SK-MEL-5 (cell line): Measurements from ENCODE around the gene CLCN2. TPM values are rescaled to one million over a fixed set of nuclear protein-coding genes. Genes with fewer than 3 reads are reported as not detected.

Experiments used
- DNase-seq: peaks from one replicate; pipeline ENCODE4 v3.0.0-alpha.2; 2016; ENCODE audit warnings: low read depth, low spot score
- in situ Hi-C: cut with HindIII; loops from 2 replicates; pipeline ENCODE4 v1.10.0; 2016; ENCODE audit warnings: low sequenced_read_pairs, high pct_unique_total_duplicates, low pct_unique_long_range_greater_than_20kb
- total RNA-seq: library from RNA; depleted of rRNA; stranded (reverse); fragments of >200 nt; shearing (Covaris generic); gene quantifications from 2 replicates; pipeline ENCODE4 v1.2.3, GENCODE V29; 2014

The CLCN2 gene
- total RNA-seq, 1 experiment from 2014 or later, result 5.7 TPM

GRCh38 chr3:184338511-184338945, 22.9 kb downstream of the CLCN2 start:
- DNase-seq, result no peak
- in situ Hi-C loops, result no loop called here

- in situ Hi-C loops, result no loop called here
- DNase-seq, result no peak
Measured at GRCh38 chr3:184337981-184338380, 23.4 kb downstream of the CLCN2 start.

DNA sequence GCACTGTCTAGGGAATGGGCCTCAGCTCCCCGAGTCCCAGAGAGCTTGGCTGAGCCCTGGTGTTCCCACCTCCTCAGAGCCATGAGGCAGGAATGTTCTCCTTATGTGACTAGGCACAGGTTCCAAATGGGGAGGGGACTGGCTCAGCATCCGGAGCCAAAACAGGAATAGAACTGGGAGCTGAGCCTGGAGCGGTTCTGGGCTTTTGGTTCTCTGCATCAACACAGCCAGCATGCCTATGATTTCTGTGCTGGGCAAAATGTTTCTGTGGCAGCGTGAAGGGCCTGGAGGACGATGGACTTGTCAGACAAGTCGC, 24.0 kb downstream of the CLCN2 start, which contains the start of gene FAM131A:
TSS of gene FAM131A (plus strand) at position 202 of the 316 bp plus-strand sequence. CDS start at position 233, 31 bp downstream.
- no peak for DNase-seq
- in situ Hi-C loops, result no loop called here

- peak; percentile 76 for DNase-seq
- in situ Hi-C loops, result no loop called here
Measured at GRCh38 chr3:184336547-184337398, 24.6 kb downstream of the CLCN2 start.

- in situ Hi-C loops, result no loop called here
- peak; percentile 70 for DNase-seq
Measured at GRCh38 chr3:184335661-184336546, 25.5 kb downstream of the CLCN2 start.

- DNase-seq, result no peak
- in situ Hi-C loops, result no loop called here
Measured at GRCh38 chr3:184335291-184335660, 26.1 kb downstream of the CLCN2 start.

DNA sequence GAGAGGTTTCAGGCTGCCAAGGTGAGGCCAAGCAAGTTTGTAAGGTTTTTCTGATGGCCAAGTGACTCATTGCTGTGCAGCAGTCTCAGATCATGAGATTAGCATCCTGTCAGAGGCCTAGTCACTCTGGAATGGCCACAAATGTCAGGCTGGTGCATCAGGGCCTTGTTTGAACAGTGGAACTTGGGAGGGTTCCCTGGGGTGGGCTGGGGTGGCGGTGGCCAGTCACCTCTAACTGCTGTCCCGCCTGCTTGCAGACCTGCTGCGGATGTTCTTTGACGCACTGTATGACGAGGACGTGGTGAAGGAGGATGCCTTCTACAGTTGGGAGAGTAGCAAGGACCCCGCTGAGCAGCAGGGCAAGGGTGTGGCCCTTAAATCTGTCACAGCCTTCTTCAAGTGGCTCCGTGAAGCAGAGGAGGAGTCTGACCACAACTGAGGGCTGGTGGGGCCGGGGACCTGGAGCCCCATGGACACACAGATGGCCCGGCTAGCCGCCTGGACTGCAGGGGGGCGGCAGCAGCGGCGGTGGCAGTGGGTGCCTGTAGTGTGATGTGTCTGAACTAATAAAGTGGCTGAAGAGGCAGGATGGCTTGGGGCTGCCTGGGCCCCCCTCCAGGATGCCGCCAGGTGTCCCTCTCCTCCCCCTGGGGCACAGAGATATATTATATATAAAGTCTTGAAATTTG, 26.8 kb downstream of the CLCN2 start:
- in situ Hi-C loops, result no loop called here
- no peak for DNase-seq

DNA sequence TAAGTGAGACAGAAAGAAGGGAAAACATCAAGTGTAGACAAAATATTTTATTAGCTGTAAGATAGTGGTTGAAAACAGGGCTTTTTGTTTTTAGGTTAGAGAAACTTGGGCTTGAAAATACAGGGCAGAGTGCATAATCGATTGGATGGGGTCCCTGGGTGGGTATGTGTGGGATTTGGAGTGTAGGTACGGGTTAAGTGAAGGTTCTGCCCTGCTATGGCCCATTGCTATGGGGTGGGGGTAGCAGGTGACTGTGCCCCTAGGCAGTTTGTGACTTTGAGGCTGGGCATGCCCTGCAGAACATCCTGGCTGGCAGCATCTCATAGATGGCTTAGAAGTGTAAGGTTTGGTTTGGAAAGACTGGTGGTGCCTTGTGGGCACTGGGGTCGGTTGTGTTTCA, 27.7 kb downstream of the CLCN2 start:
- in situ Hi-C loops, result no loop called here
- DNase-seq, result no peak

DNA sequence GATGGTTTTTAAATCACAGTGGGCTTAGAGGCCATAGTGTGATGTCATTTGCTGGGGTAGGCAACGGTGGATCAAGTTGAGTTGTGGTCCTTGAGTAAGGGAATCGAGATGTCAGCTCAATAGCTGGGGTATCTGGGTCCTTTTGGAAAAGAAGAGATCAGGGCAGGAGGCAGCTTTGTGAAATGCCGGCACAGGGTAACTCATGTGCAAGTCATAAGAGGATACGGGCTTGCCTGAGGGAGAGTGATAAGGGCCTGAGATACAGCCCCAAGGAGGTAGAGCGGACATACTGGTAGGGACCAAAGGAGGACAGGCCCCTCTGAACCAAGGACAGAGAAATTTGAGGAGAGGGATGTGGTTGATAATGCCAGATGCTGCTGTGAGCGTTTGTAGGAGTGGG, 28.2 kb downstream of the CLCN2 start:
- DNase-seq, result no peak
- in situ Hi-C loops, result no loop called here

DNA sequence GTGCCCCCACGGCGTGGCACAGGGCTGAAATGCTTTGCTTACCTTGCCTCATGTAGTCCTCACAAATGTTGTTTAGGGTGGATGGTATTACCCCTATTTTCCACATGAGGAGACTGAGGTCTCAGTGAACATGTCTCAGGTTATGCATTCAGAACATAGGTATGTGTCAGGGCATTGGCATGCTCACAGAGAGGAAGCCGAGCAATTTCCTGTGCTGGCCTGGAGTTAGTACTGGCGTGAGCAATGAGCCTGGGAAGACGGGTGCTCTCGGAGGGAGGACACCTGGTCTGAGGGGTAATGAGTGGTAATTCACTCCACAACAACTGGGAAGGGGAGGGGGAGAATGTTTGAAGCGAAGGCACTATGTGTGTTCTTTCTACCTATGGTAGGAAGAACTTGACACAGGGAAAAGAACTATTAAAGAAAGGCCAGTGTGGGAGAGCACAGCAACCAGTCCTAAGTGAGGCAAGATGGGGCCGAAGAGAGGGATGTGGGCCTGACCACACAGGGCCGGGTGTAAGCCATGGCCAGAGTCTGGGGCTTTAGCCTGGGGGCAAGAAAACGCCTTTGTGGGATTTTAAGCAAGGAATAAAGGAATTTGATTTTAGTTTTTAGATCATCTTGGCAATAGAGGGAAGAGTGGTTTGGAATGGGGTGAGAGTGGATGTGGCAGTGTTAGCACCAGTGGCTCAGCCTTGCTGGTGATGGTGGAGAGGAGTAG, 28.9 kb downstream of the CLCN2 start:
- in situ Hi-C loops, result no loop called here

DNA sequence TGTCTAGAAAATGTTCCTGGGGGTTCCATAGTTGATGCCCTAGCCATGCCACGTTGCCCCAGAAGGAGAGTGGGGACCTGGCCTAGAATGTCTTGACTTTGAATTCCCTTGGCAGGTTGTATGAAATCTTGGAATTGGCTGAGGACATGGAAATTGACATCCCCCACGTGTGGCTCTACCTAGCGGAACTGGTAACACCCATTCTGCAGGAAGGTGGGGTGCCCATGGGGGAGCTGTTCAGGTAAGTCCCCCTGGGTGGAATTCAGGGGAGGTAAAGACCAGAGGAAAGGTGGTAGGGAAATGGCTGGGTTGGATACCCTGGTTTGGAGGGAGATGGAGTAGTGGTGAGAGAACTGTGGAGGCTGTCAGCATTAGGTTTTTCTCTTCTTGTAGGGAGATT, 32.9 kb downstream of the CLCN2 start:
- no peak for DNase-seq
- in situ Hi-C loops, result no loop called here

More for the DNA sequence above, 28.9 kb downstream of the CLCN2 start:
- DNase-seq, result no peak

DNA sequence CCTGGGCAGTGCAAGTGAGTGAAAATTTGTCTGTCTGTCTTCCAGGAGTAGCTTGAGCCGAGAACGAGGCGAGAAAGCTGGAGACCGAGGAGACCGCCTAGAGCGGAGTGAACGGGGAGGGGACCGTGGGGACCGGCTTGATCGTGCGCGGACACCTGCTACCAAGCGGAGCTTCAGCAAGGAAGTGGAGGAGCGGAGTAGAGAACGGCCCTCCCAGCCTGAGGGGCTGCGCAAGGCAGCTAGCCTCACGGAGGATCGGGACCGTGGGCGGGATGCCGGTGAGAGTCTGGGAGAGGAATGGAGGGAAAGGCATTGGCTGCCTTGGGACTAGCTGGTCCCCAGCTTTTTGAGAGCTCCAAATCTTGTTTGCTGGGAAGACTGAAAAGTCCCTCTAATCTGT, 34.2 kb downstream of the CLCN2 start:
- no peak for DNase-seq
- in situ Hi-C loops, result no loop called here

DNA sequence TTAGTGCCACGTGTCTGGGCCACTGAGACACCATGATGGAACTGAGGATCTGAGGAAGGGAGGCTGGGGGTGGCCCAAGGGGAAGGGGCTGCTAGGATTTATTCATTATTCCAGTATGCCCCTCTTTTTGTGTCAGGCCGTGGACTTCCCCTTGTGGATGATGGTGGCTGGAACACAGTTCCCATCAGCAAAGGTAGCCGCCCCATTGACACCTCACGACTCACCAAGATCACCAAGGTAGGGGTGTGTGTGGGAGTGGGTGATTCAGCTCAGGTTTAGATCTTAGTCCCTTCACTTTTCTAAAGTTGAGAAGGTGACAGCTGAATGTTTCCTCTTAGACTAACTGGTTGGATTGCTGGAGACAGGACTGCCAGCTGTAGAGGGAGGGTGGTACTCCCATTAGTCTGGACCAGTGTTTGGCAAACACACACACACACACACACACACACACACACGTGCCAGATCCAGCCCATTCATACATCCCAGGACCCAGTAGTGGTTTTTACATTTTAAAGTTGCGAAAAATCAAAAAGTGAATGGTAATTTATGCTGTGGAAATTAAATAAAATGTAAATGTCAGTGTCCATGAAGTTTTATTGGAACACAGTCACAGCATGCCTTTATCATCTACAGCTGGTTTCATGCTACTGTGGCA, 35.6 kb downstream of the CLCN2 start:
- DNase-seq, result no peak
- in situ Hi-C loops, result no loop called here

DNA sequence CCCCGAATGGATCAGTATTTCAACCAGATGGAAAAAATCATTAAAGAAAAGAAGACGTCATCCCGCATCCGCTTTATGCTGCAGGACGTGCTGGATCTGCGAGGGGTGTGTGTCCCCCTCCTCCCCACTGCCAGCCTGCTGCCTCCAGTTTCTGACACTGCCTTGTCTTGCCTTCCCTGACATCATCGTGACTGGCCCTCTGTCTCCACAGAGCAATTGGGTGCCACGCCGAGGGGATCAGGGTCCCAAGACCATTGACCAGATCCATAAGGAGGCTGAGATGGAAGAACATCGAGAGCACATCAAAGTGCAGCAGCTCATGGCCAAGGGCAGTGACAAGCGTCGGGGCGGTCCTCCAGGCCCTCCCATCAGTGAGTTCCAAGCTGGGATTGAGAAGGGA, 36.1 kb downstream of the CLCN2 start:
- no peak for DNase-seq
- in situ Hi-C loops, result no loop called here

DNA sequence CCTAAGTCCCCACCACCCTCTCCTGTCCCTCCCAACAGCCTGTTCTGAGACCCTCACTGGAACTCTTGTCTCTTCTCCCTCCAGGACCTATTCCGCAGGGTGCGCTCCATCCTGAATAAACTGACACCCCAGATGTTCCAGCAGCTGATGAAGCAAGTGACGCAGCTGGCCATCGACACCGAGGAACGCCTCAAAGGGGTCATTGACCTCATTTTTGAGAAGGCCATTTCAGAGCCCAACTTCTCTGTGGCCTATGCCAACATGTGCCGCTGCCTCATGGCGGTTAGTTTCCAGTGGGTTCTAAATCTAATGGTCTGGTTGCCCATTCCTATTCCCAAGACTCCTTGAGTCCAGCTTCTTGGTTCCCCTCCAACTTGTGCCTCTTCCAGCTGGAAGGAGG, 37.7 kb downstream of the CLCN2 start:
- in situ Hi-C loops, result no loop called here
- DNase-seq, result no peak

GRCh38 chr3:184322731-184323487, 38.5 kb downstream of the CLCN2 start:
- in situ Hi-C loops, result no loop called here
- DNase-seq, result no peak
